SU-DHL-6 (cell line): ENCODE measurements around the gene NPPA.

Experiments used
- H2AFZ ChIP-seq: fragments of 200-600 bp; sonication (generic); 2 replicates; pipeline ENCODE4 v1.6.1; 2014; ENCODE audit warnings: low read depth, mild to moderate bottlenecking, moderate library complexity, mixed read lengths, antibody characterized with exemption, low read length; ENCODE audit not compliant: severe bottlenecking
- H3F3A ChIP-seq: fragments of 200-600 bp; shearing (Covaris generic); 2 replicates; pipeline ENCODE4 v1.6.0; 2016; ENCODE audit warnings: antibody characterized with exemption, mild to moderate bottlenecking; ENCODE audit not compliant: insufficient read depth
- H3K27ac ChIP-seq: fragments of 200-600 bp; sonication (generic); 2 replicates; pipeline ENCODE4 v1.5.1; 2016; ENCODE audit warnings: low read depth, mild to moderate bottlenecking, low read length, moderate library complexity, mixed read lengths
- H3K27me3 ChIP-seq: fragments of 200-600 bp; sonication (generic), shearing (Covaris generic); 2 replicates; pipeline ENCODE4 v1.6.0; 2014; ENCODE audit warnings: mild to moderate bottlenecking, low read length
- H3K36me3 ChIP-seq: fragments of 200-600 bp; sonication (generic); 2 replicates; pipeline ENCODE4 v1.6.1; 2014; ENCODE audit warnings: mild to moderate bottlenecking, low read length, mixed read lengths
- H3K4me2 ChIP-seq: fragments of 300-600, 200-600 bp; shearing (Covaris generic), sonication (generic); 2 replicates; pipeline ENCODE4 v1.6.0; 2014; ENCODE audit warnings: low read length, low read depth, mild to moderate bottlenecking; ENCODE audit not compliant: poor library complexity, severe bottlenecking
- H3K4me3 ChIP-seq: fragments of 200-600 bp; sonication (generic); 2 replicates; pipeline ENCODE4 v1.5.1; 2014; ENCODE audit warnings: antibody characterized with exemption, low read length, mild to moderate bottlenecking, mixed read lengths; ENCODE audit not compliant: insufficient read depth, poor library complexity, severe bottlenecking
- H3K79me2 ChIP-seq: fragments of 200-600 bp; sonication (generic); 2 replicates; pipeline ENCODE4 v1.6.1; 2014; ENCODE audit warnings: mild to moderate bottlenecking, low read length, moderate library complexity; ENCODE audit not compliant: insufficient read depth
- H3K9ac ChIP-seq: fragments of 200-600 bp; sonication (generic); 2 replicates; pipeline ENCODE4 v1.7.0; 2014; ENCODE audit warnings: mild to moderate bottlenecking, low read length
- H3K9me2 ChIP-seq: fragments of 200-600 bp; sonication (generic); replicated peaks from 2 replicates; pipeline ENCODE4 v1.6.1; 2014; ENCODE audit warnings: low read length; ENCODE audit not compliant: insufficient read depth
- H3K9me3 ChIP-seq: fragments of 200-600 bp; sonication (generic); 2 replicates; pipeline ENCODE4 v1.6.1; 2014; ENCODE audit warnings: low read length, mixed read lengths; ENCODE audit not compliant: insufficient read depth
- H4K20me1 ChIP-seq: fragments of 200-600 bp; sonication (generic); 2 replicates; pipeline ENCODE4 v1.6.1; 2014; ENCODE audit warnings: low read depth, mild to moderate bottlenecking, antibody characterized with exemption, low read length, moderate library complexity, mixed read lengths
- CTCF ChIP-seq: fragments of 200-600 bp; sonication (generic); IDR thresholded peaks from one replicate; pipeline ENCODE4 v1.5.1; 2017; ENCODE audit warnings: antibody characterized with exemption, mild to moderate bottlenecking, low read length, moderate library complexity; ENCODE audit not compliant: insufficient read depth, poor library complexity, severe bottlenecking
- EZH2phosphoT487 ChIP-seq: fragments of 200-600 bp; sonication (generic), shearing (Covaris generic); conservative IDR thresholded peaks from 2 replicates; pipeline ENCODE4 v1.6.1; 2018; ENCODE audit warnings: mild to moderate bottlenecking, antibody characterized with exemption, low read length, moderate library complexity, mixed read lengths

NPPA gene

GRCh38 chr1:11850156-11850555 lies 2.6 kb upstream of the NPPA start:
- H3K79me2 ChIP-seq = no peaks in the 10 kb centered on the region
- no peak overlapping the region for H2AFZ ChIP-seq
- no peak overlapping the region for H3K4me3 ChIP-seq
- H3K27ac ChIP-seq = no peak overlapping the region
- no peak overlapping the region for H3K9ac ChIP-seq
- no peaks in the 10 kb centered on the region for H3K9me2 ChIP-seq
- no peaks in the 10 kb centered on the region for H3K27me3 ChIP-seq
- H3K36me3 ChIP-seq = no peaks in the 10 kb centered on the region
- no peak overlapping the region for H3K4me2 ChIP-seq
- no peaks in the 10 kb centered on the region for H3K9me3 ChIP-seq
- TF ChIP-seq CTCF = no peak
- TF ChIP-seq EZH2phosphoT487 = no peak
- no peaks in the 10 kb centered on the region; the same call in 1 of the 2 replicates for H4K20me1 ChIP-seq
- no peaks in the 10 kb centered on the region for H3F3A ChIP-seq

- Histone ChIP-seq H3K36me3 (no peaks in the 10 kb centered on the region), H3K9me3 (no peaks in the 10 kb centered on the region), H3K79me2 (no peaks in the 10 kb centered on the region), H4K20me1 (no peaks in the 10 kb centered on the region; the same call in 1 of the 2 replicates), H3K4me2 (no peak overlapping the region), H3K9ac (no peak overlapping the region), H3K27me3 (no peaks in the 10 kb centered on the region), H2AFZ (no peak overlapping the region), H3K27ac (no peak overlapping the region), H3F3A (no peaks in the 10 kb centered on the region), H3K4me3 (no peak overlapping the region), H3K9me2 (no peaks in the 10 kb centered on the region)
- TF ChIP-seq CTCF (no peak), EZH2phosphoT487 (no peak)
Measured at GRCh38 chr1:11848373-11848700, 754 bp upstream of the NPPA start.

- Histone ChIP-seq H3K79me2 (no peaks in the 10 kb centered on the region), H4K20me1 (no peaks in the 10 kb centered on the region; the same call in 1 of the 2 replicates), H3K27me3 (no peaks in the 10 kb centered on the region), H3K9ac (no peak overlapping the region), H2AFZ (no peak overlapping the region), H3K36me3 (0 out of 2 replicates have a peak, but pooled peaks cover 3% of the 10 kb centered on the region), H3K4me2 (no peak overlapping the region), H3K9me2 (no peaks in the 10 kb centered on the region), H3F3A (no peaks in the 10 kb centered on the region), H3K9me3 (no peaks in the 10 kb centered on the region), H3K27ac (no peak overlapping the region), H3K4me3 (no peak overlapping the region)
- no peak for TF ChIP-seq EZH2phosphoT487
- TF ChIP-seq CTCF = no peak
Measured at GRCh38 chr1:11845641-11846335, 1.8 kb downstream of the NPPA start.
